HEK293 (cell line): ENCODE results near the gene XKR7.
A peak's percentile ranks its signal among the peaks of the same experiment; 100 is the strongest.

ENCODE experiments used
- CTCF ChIA-PET: fragments of 350-600 bp; formaldehyde crosslinking; extraction: SDS; loops from one replicate; lab custom pipeline; 2021; ENCODE audit warnings: antibody characterized with exemption; lab: Yijun Ruan, JAX
- POLR2A ChIA-PET: fragments of 300-600 bp; formaldehyde crosslinking; extraction: SDS; loops from one replicate; lab custom pipeline; 2020; ENCODE audit warnings: antibody characterized with exemption, inconsistent platforms; lab: Yijun Ruan, JAX
- H3K27ac ChIP-seq: fragments of 200-500 bp; sonication (Bioruptor generic); 2 replicates; pipeline ENCODE4 v1.5.1; 2014; ENCODE audit warnings: low read depth, low read length, control low read depth, inconsistent platforms; ENCODE audit errors: extremely low read depth
- H3K36me3 ChIP-seq, 2 experiments: fragments of 200-500 bp in 1 of 2; sonication (Bioruptor generic) in 1 of 2; 1 replicate in 1 of 2; 2 replicates in 1 of 2; pipeline ENCODE4 v1.5.1; 2014 to 2017; ENCODE audit warnings: inconsistent platforms in 2 of 2, low read length in 2 of 2; ENCODE audit not compliant: control insufficient read depth in 2 of 2, insufficient read depth in 1 of 2
- H3K4me1 ChIP-seq: fragments of 200-500 bp; sonication (Bioruptor generic); 2 replicates; pipeline ENCODE4 v1.5.1; 2014; ENCODE audit warnings: mild to moderate bottlenecking, low read length, inconsistent platforms; ENCODE audit not compliant: control insufficient read depth, insufficient read depth
- H3K4me3 ChIP-seq: 2 replicates; pipeline ENCODE4 v1.5.1; 2011; ENCODE audit warnings: low read depth, mild to moderate bottlenecking, control low read depth, low read length, moderate library complexity
- H3K9me3 ChIP-seq: fragments of 200-500 bp; sonication (Bioruptor generic); 2 replicates; pipeline ENCODE4 v1.5.1; 2014; ENCODE audit warnings: low read depth, low read length, inconsistent platforms; ENCODE audit not compliant: control insufficient read depth, insufficient read depth
- BCL11B ChIP-seq: fragments of 450-650 bp; formaldehyde crosslinking; IDR thresholded peaks from 2 replicates; pipeline ENCODE4 v1.5.1; 2016; ENCODE audit warnings: low read depth, missing biosample characterization, missing genetic modification characterization
- EGR2 ChIP-seq: fragments of 450-650 bp; formaldehyde crosslinking; IDR thresholded peaks from 2 replicates; pipeline ENCODE4 v1.5.1; 2016; ENCODE audit warnings: low read depth, missing biosample characterization, missing genetic modification characterization
- GLI2 ChIP-seq: fragments of 450-650 bp; formaldehyde crosslinking; IDR thresholded peaks from 2 replicates; pipeline ENCODE4; 2017; ENCODE audit warnings: missing biosample characterization, missing genetic modification characterization, low read depth, borderline replicate concordance
- KLF9 ChIP-seq: fragments of 450-650 bp; formaldehyde crosslinking; IDR thresholded peaks from 2 replicates; pipeline ENCODE4 v1.5.1; 2016; ENCODE audit warnings: missing biosample characterization, missing genetic modification characterization, low read depth
- OSR2 ChIP-seq: fragments of 450-650 bp; formaldehyde crosslinking; IDR thresholded peaks from 2 replicates; pipeline ENCODE4 v1.5.1; 2016; ENCODE audit warnings: missing biosample characterization, missing genetic modification characterization
- OVOL3 ChIP-seq: fragments of 450-650 bp; formaldehyde crosslinking; IDR thresholded peaks from 2 replicates; pipeline ENCODE4 v1.5.1; 2016; ENCODE audit warnings: missing biosample characterization, missing genetic modification characterization
- RBAK ChIP-seq: fragments of 450-650 bp; formaldehyde crosslinking; IDR thresholded peaks from 2 replicates; pipeline ENCODE4 v1.5.1; 2016; ENCODE audit warnings: missing biosample characterization, missing genetic modification characterization
- SCRT1 ChIP-seq: fragments of 450-650 bp; formaldehyde crosslinking; IDR thresholded peaks from 2 replicates; pipeline ENCODE4 v1.5.1; 2016; ENCODE audit warnings: missing biosample characterization, missing genetic modification characterization, borderline replicate concordance
- ZEB2 ChIP-seq: fragments of 450-650 bp; formaldehyde crosslinking; IDR thresholded peaks from 2 replicates; pipeline ENCODE4 v1.5.1; 2016; ENCODE audit warnings: missing biosample characterization, missing genetic modification characterization
- ZFHX2 ChIP-seq: fragments of 450-650 bp; formaldehyde crosslinking; conservative IDR thresholded peaks from 2 replicates; pipeline ENCODE4 v1.5.1; 2016; ENCODE audit warnings: missing biosample characterization, missing genetic modification characterization
- ZFP69B ChIP-seq: fragments of 450-650 bp; formaldehyde crosslinking; IDR thresholded peaks from 2 replicates; pipeline ENCODE4 v1.5.1; 2016; ENCODE audit warnings: missing biosample characterization, missing genetic modification characterization
- ZNF114 ChIP-seq: fragments of 450-650 bp; formaldehyde crosslinking; IDR thresholded peaks from 2 replicates; pipeline ENCODE4 v1.5.0; 2017; ENCODE audit warnings: missing biosample characterization, missing genetic modification characterization
- ZNF132 ChIP-seq: fragments of 450-650 bp; formaldehyde crosslinking; IDR thresholded peaks from 2 replicates; pipeline ENCODE4 v1.5.1; 2017; ENCODE audit warnings: missing biosample characterization, missing genetic modification characterization, borderline replicate concordance
- ZNF157 ChIP-seq: fragments of 450-650 bp; formaldehyde crosslinking; IDR thresholded peaks from 2 replicates; pipeline ENCODE4 v1.5.1; 2016; ENCODE audit warnings: missing biosample characterization, missing genetic modification characterization
- ZNF169 ChIP-seq: fragments of 450-650 bp; formaldehyde crosslinking; IDR thresholded peaks from 2 replicates; pipeline ENCODE4 v1.5.1; 2016; ENCODE audit warnings: missing biosample characterization, missing genetic modification characterization
- ZNF335 ChIP-seq: fragments of 450-650 bp; formaldehyde crosslinking; conservative IDR thresholded peaks from 2 replicates; pipeline ENCODE4 v1.5.1; 2016; ENCODE audit warnings: missing biosample characterization, missing genetic modification characterization
- ZNF341 ChIP-seq: fragments of 450-650 bp; formaldehyde crosslinking; IDR thresholded peaks from 2 replicates; pipeline ENCODE4; 2016; ENCODE audit warnings: low read depth, missing biosample characterization, missing genetic modification characterization
- ZNF596 ChIP-seq: fragments of 450-650 bp; IDR thresholded peaks from 2 replicates; pipeline ENCODE4 v1.5.0; 2018; ENCODE audit warnings: missing biosample characterization, mild to moderate bottlenecking, missing genetic modification characterization, moderate library complexity
- ZNF629 ChIP-seq: fragments of 450-650 bp; formaldehyde crosslinking; IDR thresholded peaks from 2 replicates; pipeline ENCODE4 v1.5.1; 2017; ENCODE audit warnings: missing biosample characterization, missing genetic modification characterization
- ZNF658 ChIP-seq: fragments of 450-650 bp; formaldehyde crosslinking; IDR thresholded peaks from 2 replicates; pipeline ENCODE4; 2016; ENCODE audit warnings: missing biosample characterization, missing genetic modification characterization
- ZNF664 ChIP-seq: fragments of 450-650 bp; formaldehyde crosslinking; IDR thresholded peaks from 2 replicates; pipeline ENCODE4 v1.5.1; 2016; ENCODE audit warnings: missing biosample characterization, missing genetic modification characterization
- ZNF777 ChIP-seq: fragments of 450-650 bp; formaldehyde crosslinking; IDR thresholded peaks from 2 replicates; pipeline ENCODE4 v1.5.1; 2017; ENCODE audit warnings: missing biosample characterization, missing genetic modification characterization, borderline replicate concordance
- ZXDB ChIP-seq: fragments of 450-650 bp; formaldehyde crosslinking; IDR thresholded peaks from 2 replicates; pipeline ENCODE4 v1.5.1; 2016; ENCODE audit warnings: missing biosample characterization, missing genetic modification characterization
- TF ChIP-seq, protein P1 (sequence below): fragments of 450-650 bp; formaldehyde crosslinking; IDR thresholded peaks from 2 replicates; pipeline ENCODE4 v1.5.1; 2017; ENCODE audit warnings: missing biosample characterization, missing genetic modification characterization
- TF ChIP-seq, protein P2 (sequence below): fragments of 450-650 bp; formaldehyde crosslinking; IDR thresholded peaks from 2 replicates; pipeline ENCODE4 v1.5.1; 2016; ENCODE audit warnings: missing biosample characterization, missing genetic modification characterization
- TF ChIP-seq, protein P3 (sequence below): fragments of 450-650 bp; formaldehyde crosslinking; IDR thresholded peaks from 2 replicates; pipeline ENCODE4 v1.5.1; 2017; ENCODE audit warnings: missing biosample characterization, missing genetic modification characterization

The XKR7 gene

DNA sequence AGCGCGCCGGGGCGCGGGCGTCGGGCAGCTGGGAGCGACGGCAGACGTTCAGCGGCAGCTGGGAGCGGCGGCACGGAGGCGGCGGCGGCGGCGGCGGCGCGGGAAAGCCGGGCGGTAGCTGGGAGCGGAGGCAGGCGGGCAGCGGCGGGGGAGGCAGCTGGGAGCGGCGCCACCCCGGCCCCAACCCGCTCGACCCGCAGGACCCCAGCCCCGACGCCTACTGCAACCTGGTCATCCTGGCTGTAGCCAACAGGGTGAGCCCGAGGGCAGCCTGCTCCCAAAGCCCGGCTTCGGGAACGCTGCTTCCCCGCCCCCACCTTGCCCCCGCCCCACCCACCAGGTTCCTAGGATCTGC lies 51.2 kb downstream of the XKR7 start:
- TF ChIP-seq EGR2 (0 out of 2 replicates have a peak, but pooled peaks have one; percentile 6), ZFHX2 (tag by site-specific recombination) (no peak)
- TF ChIP-seq, all 188 proteins: peak for 1
- Histone ChIP-seq H3K27ac (no peak overlapping the region), H3K9me3 (no peaks in the 10 kb centered on the region), H3K4me1 (no peaks in the 10 kb centered on the region), H3K36me3 (no peaks in the 10 kb centered on the region), H3K4me3 (peak overlapping the region; percentile 28)
- ChIA-PET CTCF (interaction anchor here (1.2 to 2.5 kb wide), 2 partner anchors 12 to 202 kb away, joined by 4 to 25 read pairs; no protein-coding TSS in a partner anchor), POLR2A (interaction anchor here (0.6 kb wide), 1 partner anchor 160 kb away, joined by 3 read pairs; no protein-coding TSS in a partner anchor)

DNA sequence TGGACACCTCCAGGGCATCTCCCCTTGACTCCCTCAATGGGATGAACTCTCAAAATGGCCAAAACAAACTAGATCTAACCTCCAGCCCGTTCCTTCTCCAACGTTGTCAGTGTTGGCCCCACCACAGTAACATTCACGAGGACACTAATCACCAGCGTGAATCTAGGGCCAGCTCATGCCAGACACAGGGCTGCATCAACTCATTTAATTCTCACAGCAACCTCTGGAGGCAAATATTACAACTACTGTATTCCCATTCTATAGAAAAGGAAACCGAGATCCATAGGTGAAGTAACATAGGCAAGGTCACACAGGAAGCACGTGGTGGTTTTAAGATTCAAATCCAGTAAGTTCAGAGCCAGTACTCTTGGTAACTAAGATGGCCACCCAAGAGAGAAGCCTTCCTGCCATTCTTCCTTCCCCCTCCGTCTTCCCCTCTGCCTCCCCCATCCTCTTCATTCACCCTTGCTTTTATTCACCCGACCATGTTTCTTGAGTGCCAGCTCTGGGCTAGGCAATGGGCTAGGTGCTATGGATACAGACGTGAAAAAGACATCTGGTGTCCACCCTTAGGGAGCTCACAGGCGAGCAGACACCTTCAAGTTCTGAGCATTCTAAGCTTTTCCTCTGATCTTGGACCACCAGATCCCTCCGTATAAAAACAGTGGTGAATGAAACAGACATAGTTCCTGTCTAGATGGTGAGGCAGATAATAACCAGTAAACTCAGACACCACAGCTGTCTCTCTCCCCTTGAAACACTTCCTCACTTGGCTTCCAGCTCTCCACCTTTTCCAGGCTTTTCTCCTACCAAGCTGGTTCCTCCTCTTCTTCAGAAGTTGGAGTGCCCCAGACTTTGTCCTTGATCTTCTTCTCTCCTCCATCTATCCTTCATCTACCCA lies 51.9 kb downstream of the XKR7 start:
- Histone ChIP-seq H3K4me3 (peak overlapping the region; percentile 28), H3K27ac (no peak overlapping the region), H3K4me1 (no peaks in the 10 kb centered on the region), H3K9me3 (no peaks in the 10 kb centered on the region), H3K36me3 (no peaks in the 10 kb centered on the region)
- ChIA-PET POLR2A (interaction anchor here (0.6 kb wide), 1 partner anchor 161 kb away, joined by 3 read pairs; no protein-coding TSS in a partner anchor), CTCF (interaction anchor here (0.7 to 2.5 kb wide), 5 partner anchors 11 to 202 kb away, joined by 3 to 25 read pairs (median 4); no protein-coding TSS in a partner anchor)
- TF ChIP-seq, protein P1, sequence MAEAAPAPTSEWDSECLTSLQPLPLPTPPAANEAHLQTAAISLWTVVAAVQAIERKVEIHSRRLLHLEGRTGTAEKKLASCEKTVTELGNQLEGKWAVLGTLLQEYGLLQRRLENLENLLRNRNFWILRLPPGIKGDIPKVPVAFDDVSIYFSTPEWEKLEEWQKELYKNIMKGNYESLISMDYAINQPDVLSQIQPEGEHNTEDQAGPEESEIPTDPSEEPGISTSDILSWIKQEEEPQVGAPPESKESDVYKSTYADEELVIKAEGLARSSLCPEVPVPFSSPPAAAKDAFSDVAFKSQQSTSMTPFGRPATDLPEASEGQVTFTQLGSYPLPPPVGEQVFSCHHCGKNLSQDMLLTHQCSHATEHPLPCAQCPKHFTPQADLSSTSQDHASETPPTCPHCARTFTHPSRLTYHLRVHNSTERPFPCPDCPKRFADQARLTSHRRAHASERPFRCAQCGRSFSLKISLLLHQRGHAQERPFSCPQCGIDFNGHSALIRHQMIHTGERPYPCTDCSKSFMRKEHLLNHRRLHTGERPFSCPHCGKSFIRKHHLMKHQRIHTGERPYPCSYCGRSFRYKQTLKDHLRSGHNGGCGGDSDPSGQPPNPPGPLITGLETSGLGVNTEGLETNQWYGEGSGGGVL (tag by site-specific recombination): peak; percentile 48; the same call in 1 of the 2 replicates
- peak; percentile 30; the same call in 1 of the 2 replicates for TF ChIP-seq ZNF664 (tag by site-specific recombination)
- 0 out of 2 replicates have a peak, but pooled peaks have one; percentile 0 for TF ChIP-seq KLF9
- TF ChIP-seq ZNF596: no peak
- no peak for TF ChIP-seq ZNF658 (tag by site-specific recombination)
- peak; percentile 58 for TF ChIP-seq ZNF335
- peak; percentile 50; the same call in 1 of the 2 replicates for TF ChIP-seq ZFP69B (tag by site-specific recombination)
- TF ChIP-seq, protein P2, sequence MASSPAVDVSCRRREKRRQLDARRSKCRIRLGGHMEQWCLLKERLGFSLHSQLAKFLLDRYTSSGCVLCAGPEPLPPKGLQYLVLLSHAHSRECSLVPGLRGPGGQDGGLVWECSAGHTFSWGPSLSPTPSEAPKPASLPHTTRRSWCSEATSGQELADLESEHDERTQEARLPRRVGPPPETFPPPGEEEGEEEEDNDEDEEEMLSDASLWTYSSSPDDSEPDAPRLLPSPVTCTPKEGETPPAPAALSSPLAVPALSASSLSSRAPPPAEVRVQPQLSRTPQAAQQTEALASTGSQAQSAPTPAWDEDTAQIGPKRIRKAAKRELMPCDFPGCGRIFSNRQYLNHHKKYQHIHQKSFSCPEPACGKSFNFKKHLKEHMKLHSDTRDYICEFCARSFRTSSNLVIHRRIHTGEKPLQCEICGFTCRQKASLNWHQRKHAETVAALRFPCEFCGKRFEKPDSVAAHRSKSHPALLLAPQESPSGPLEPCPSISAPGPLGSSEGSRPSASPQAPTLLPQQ (tag by site-specific recombination): peak; percentile 70
- TF ChIP-seq, protein P3, sequence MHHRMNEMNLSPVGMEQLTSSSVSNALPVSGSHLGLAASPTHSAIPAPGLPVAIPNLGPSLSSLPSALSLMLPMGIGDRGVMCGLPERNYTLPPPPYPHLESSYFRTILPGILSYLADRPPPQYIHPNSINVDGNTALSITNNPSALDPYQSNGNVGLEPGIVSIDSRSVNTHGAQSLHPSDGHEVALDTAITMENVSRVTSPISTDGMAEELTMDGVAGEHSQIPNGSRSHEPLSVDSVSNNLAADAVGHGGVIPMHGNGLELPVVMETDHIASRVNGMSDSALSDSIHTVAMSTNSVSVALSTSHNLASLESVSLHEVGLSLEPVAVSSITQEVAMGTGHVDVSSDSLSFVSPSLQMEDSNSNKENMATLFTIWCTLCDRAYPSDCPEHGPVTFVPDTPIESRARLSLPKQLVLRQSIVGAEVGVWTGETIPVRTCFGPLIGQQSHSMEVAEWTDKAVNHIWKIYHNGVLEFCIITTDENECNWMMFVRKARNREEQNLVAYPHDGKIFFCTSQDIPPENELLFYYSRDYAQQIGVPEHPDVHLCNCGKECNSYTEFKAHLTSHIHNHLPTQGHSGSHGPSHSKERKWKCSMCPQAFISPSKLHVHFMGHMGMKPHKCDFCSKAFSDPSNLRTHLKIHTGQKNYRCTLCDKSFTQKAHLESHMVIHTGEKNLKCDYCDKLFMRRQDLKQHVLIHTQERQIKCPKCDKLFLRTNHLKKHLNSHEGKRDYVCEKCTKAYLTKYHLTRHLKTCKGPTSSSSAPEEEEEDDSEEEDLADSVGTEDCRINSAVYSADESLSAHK (tag by site-specific recombination): 0 out of 2 replicates have a peak, but pooled peaks have one; percentile 28
- TF ChIP-seq ZNF341 (tag by site-specific recombination): no peak
- no peak for TF ChIP-seq OVOL3 (tag by site-specific recombination)

DNA sequence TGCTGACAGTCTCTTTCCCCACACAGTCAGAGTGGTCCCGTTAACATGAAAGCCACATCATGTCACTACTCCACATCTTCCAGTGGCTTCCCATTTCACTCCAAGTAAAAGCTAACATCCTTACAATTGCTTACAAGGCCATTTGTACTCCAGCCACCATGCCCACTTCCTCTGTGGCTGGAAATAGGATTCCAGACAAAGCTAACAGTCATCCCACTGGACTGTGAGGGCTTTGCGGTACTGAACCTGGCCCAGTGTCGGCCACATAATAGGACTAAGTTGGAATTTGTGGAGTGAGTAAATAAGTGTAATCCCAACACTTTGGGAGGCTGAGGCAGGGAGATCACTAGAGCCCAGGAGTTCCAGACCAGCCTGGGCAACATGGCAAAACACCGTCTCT lies 53.1 kb downstream of the XKR7 start:
- POLR2A ChIA-PET: no interaction called here
- H3K4me3 ChIP-seq: no peak overlapping the region
- CTCF ChIA-PET: interaction anchor here (0.6 to 2.5 kb wide), 3 partner anchors 10 to 175 kb away, joined by 3 to 25 read pairs (median 5); no protein-coding TSS in a partner anchor
- no peaks in the 10 kb centered on the region for H3K9me3 ChIP-seq
- H3K4me1 ChIP-seq: no peaks in the 10 kb centered on the region
- no peaks in the 10 kb centered on the region for H3K36me3 ChIP-seq
- no peak overlapping the region for H3K27ac ChIP-seq
- TF ChIP-seq ZEB2 (no peak), ZXDB (tag by site-specific recombination) (no peak), ZNF777 (tag by site-specific recombination) (no peak), ZNF629 (tag by site-specific recombination) (no peak), ZNF157 (tag by site-specific recombination) (no peak), BCL11B (tag by site-specific recombination) (no peak), OSR2 (tag by site-specific recombination) (no peak), ZNF132 (tag by site-specific recombination) (no peak), SCRT1 (tag by site-specific recombination) (no peak), ZNF114 (tag by site-specific recombination) (no peak), GLI2 (no peak), RBAK (tag by site-specific recombination) (no peak), ZNF169 (tag by site-specific recombination) (no peak)
